MM.1S (cell line): Measurements from ENCODE around the gene KRTAP4-8.
"Not testable (repeated sequence)": the region's sequence is repeated elsewhere in the genome, so short reads cannot be mapped to it uniquely, and the experiment has no call there.

Experiments used
- DNase-seq: peaks from one replicate; pipeline ENCODE4 v3.0.0-alpha.2; 2015
- H2AFZ ChIP-seq: fragments of 300-600 bp; sonication (generic); 2 replicates; pipeline ENCODE4 v1.6.0; 2016; ENCODE audit warnings: antibody characterized with exemption, low read length
- H3F3A ChIP-seq: fragments of 300-600 bp; sonication (generic); 2 replicates; pipeline ENCODE4 v1.6.1; 2016; ENCODE audit warnings: mild to moderate bottlenecking, antibody characterized with exemption, low read length, moderate library complexity, mixed read lengths; ENCODE audit not compliant: insufficient read depth
- H3K27ac ChIP-seq: fragments of 300-600 bp; sonication (generic); 2 replicates; pipeline ENCODE4 v1.5.1; 2016; ENCODE audit warnings: mild to moderate bottlenecking, low read length
- H3K27me3 ChIP-seq: fragments of 300-600 bp; sonication (generic); replicated peaks from 2 replicates; pipeline ENCODE4 v1.6.0; 2016; ENCODE audit warnings: low read length; ENCODE audit not compliant: insufficient read depth
- H3K36me3 ChIP-seq: fragments of 300-600 bp; sonication (generic); replicated peaks from 2 replicates; pipeline ENCODE4 v1.6.1; 2016; ENCODE audit warnings: mild to moderate bottlenecking, low read length, mixed read lengths; ENCODE audit not compliant: insufficient read depth
- H3K4me1 ChIP-seq: fragments of 300-600 bp; sonication (generic); 2 replicates; pipeline ENCODE4 v1.6.1; 2016; ENCODE audit warnings: low read length, mixed read lengths
- H3K4me2 ChIP-seq: fragments of 300-600 bp; sonication (generic); 2 replicates; pipeline ENCODE4 v1.6.0; 2016; ENCODE audit warnings: low read depth, low read length
- H3K4me3 ChIP-seq: fragments of 300-600 bp; sonication (generic); 2 replicates; pipeline ENCODE4 v1.5.1; 2016; ENCODE audit warnings: low read length, mixed read lengths
- H3K79me2 ChIP-seq: fragments of 300-600 bp; sonication (generic); 2 replicates; pipeline ENCODE4 v1.6.1; 2016; ENCODE audit warnings: mixed run types, low read length, mixed read lengths
- H3K9ac ChIP-seq: fragments of 300-600 bp; sonication (generic); 2 replicates; pipeline ENCODE4 v1.6.1; 2016; ENCODE audit warnings: low read length, mixed read lengths
- H3K9me2 ChIP-seq: fragments of 300-600 bp; sonication (generic); replicated peaks from 2 replicates; pipeline ENCODE4 v1.6.1; 2016; ENCODE audit warnings: mild to moderate bottlenecking, low read length, mixed read lengths; ENCODE audit not compliant: insufficient read depth
- H3K9me3 ChIP-seq: fragments of 300-600 bp; sonication (generic); replicated peaks from 2 replicates; pipeline ENCODE4 v1.6.1; 2016; ENCODE audit warnings: mild to moderate bottlenecking, low read length, mixed read lengths; ENCODE audit not compliant: insufficient read depth
- H4K20me1 ChIP-seq: fragments of 300-600 bp; sonication (generic); 2 replicates; pipeline ENCODE4 v1.6.1; 2016; ENCODE audit warnings: mild to moderate bottlenecking, low read length, moderate library complexity, mixed read lengths; ENCODE audit not compliant: insufficient read depth
- EZH2 ChIP-seq: fragments of 300-600 bp; sonication (generic); optimal IDR thresholded peaks from 2 replicates; pipeline ENCODE3; 2017; ENCODE audit warnings: low read depth, mild to moderate bottlenecking, antibody characterized with exemption, low read length, mixed read lengths
- EZH2phosphoT487 ChIP-seq: fragments of 300-600 bp; sonication (generic); IDR thresholded peaks from 2 replicates; pipeline ENCODE4 v1.6.1; 2018; ENCODE audit warnings: antibody characterized with exemption, low read length
- TF ChIP-seq, protein P1 (sequence below): fragments of 300-600 bp; sonication (generic); IDR thresholded peaks from 2 replicates; pipeline ENCODE4 v1.5.1; 2016; ENCODE audit warnings: antibody characterized with exemption, low read length, mixed read lengths

KRTAP4-8 gene

DNA sequence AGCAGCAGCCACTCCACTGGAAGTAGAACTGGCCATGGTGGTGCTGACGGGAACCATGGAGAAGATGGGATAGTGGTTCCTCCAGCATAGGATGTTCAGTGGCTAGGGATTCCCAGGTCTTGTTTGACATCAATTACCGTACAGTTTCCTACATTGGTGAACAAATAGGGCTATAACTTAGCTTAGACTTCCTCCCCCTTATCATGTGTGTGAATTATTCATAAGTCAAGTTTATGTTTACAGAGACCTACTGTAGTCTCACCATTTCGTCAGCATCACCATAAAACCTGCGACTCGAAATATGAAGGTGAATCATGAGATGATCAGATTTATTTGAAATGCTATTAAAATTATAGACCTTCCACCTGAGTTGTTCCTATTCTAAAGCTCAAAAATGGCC, 39.2 kb downstream of the KRTAP4-8 start:
- Histone ChIP-seq H3K9me3 (no peaks in the 10 kb centered on the region), H2AFZ (no peak overlapping the region), H3K4me2 (no peak overlapping the region), H3K27me3 (no peaks in the 10 kb centered on the region), H3K27ac (no peak overlapping the region), H3K79me2 (no peaks in the 10 kb centered on the region), H3K4me1 (no peaks in the 10 kb centered on the region), H3K4me3 (no peak overlapping the region), H3K36me3 (no peaks in the 10 kb centered on the region), H3F3A (no peaks in the 10 kb centered on the region), H3K9me2 (no peaks in the 10 kb centered on the region), H3K9ac (no peak overlapping the region), H4K20me1 (no peaks in the 10 kb centered on the region)
- TF ChIP-seq, protein P1, sequence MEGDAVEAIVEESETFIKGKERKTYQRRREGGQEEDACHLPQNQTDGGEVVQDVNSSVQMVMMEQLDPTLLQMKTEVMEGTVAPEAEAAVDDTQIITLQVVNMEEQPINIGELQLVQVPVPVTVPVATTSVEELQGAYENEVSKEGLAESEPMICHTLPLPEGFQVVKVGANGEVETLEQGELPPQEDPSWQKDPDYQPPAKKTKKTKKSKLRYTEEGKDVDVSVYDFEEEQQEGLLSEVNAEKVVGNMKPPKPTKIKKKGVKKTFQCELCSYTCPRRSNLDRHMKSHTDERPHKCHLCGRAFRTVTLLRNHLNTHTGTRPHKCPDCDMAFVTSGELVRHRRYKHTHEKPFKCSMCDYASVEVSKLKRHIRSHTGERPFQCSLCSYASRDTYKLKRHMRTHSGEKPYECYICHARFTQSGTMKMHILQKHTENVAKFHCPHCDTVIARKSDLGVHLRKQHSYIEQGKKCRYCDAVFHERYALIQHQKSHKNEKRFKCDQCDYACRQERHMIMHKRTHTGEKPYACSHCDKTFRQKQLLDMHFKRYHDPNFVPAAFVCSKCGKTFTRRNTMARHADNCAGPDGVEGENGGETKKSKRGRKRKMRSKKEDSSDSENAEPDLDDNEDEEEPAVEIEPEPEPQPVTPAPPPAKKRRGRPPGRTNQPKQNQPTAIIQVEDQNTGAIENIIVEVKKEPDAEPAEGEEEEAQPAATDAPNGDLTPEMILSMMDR: no peak
- TF ChIP-seq EZH2 (no peak), EZH2phosphoT487 (no peak)
- DNase-seq: no peak

DNA sequence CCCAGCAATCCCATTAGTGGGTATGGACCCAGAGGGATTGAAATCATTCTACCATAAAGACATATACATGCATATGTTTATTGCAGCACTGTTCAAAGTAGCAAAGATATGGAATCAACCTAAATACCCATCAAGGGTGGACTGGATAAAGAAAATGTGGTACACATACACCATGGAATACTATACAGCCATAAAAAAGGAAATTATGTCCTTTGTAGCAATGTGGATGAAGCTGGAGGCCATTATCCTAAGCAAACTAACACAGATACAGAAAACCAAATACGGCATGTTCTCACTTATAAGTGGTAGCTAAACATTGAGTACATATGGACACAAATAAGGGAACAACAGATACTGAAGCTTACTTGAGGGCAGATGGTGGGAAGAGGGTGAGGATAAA, 40.4 kb downstream of the KRTAP4-8 start:
- Histone ChIP-seq H3K4me3 (no peak overlapping the region), H3K4me2 (no peak overlapping the region), H3F3A (no peaks in the 10 kb centered on the region), H3K27ac (no peak overlapping the region), H3K79me2 (no peaks in the 10 kb centered on the region), H3K36me3 (no peaks in the 10 kb centered on the region), H3K9me3 (no peaks in the 10 kb centered on the region), H4K20me1 (no peaks in the 10 kb centered on the region), H2AFZ (no peak overlapping the region), H3K4me1 (no peaks in the 10 kb centered on the region), H3K27me3 (no peaks in the 10 kb centered on the region), H3K9me2 (no peaks in the 10 kb centered on the region), H3K9ac (no peak overlapping the region)
- no peak for DNase-seq
- TF ChIP-seq, protein P1: no peak
- TF ChIP-seq EZH2phosphoT487 (no peak), EZH2 (no peak)

- H3K4me2 ChIP-seq, H3K4me1 ChIP-seq, H4K20me1 ChIP-seq, H3F3A ChIP-seq, H3K36me3 ChIP-seq, H2AFZ ChIP-seq, H3K9me3 ChIP-seq, H3K79me2 ChIP-seq, H3K27me3 ChIP-seq, H3K27ac ChIP-seq, H3K9me2 ChIP-seq, DNase-seq, H3K4me3 ChIP-seq, H3K9ac ChIP-seq: not testable (repeated sequence)
Observed at GRCh38 chr17:41055130-41055529, 42.8 kb downstream of the KRTAP4-8 start, which contains the start of gene KRTAP2-2. Gene KRTAP2-2 (minus strand): TSS chr17:41055230. CDS start chr17:41055211, 19 bp downstream.

GRCh38 chr17:41054556-41054955, 43.4 kb downstream of the KRTAP4-8 start:
- H4K20me1 ChIP-seq, H3K36me3 ChIP-seq, H3K9me2 ChIP-seq, H3K4me2 ChIP-seq, H3K9me3 ChIP-seq, H3K9ac ChIP-seq, DNase-seq, H3K27me3 ChIP-seq, H2AFZ ChIP-seq, H3K79me2 ChIP-seq, H3K4me3 ChIP-seq, H3K27ac ChIP-seq, H3K4me1 ChIP-seq, H3F3A ChIP-seq: not testable (repeated sequence)
